Neural cell (in vitro differentiated cells): Measurements from ENCODE around the gene LRMDA. TPM values are rescaled to one million over a fixed set of nuclear protein-coding genes. Genes with fewer than 3 reads are reported as not detected.

Experiments
- H2AFZ ChIP-seq: fragments of 200-600, 300-800 bp; sonication (generic), shearing (Covaris generic); 2 replicates; pipeline ENCODE4 v1.6.0; 2014; ENCODE audit warnings: low read depth, mild to moderate bottlenecking, antibody characterized with exemption, low read length, moderate library complexity
- H3F3A ChIP-seq: fragments of 200-600 bp; shearing (Covaris generic); 2 replicates; pipeline ENCODE4 v1.6.1; 2016; ENCODE audit warnings: mild to moderate bottlenecking, moderate library complexity, mixed read lengths, antibody characterized with exemption, low read length; ENCODE audit not compliant: insufficient read depth, poor library complexity, severe bottlenecking
- H3K27ac ChIP-seq: fragments of 200-600, 300-800 bp; sonication (generic), shearing (Covaris generic); 2 replicates; pipeline ENCODE4 v1.5.1; 2014; ENCODE audit warnings: mild to moderate bottlenecking, low read length, moderate library complexity
- H3K27me3 ChIP-seq: fragments of 300-800, 200-600 bp; sonication (generic), shearing (Covaris generic); 2 replicates; pipeline ENCODE4 v1.6.0; 2014; ENCODE audit warnings: mild to moderate bottlenecking, low read depth, low read length, moderate library complexity; ENCODE audit not compliant: insufficient read depth
- H3K36me3 ChIP-seq: fragments of 300-800, 200-600 bp; sonication (generic), shearing (Covaris generic); 2 replicates; pipeline ENCODE4 v1.5.1; 2014; ENCODE audit warnings: mild to moderate bottlenecking, antibody characterized with exemption, low read length, moderate library complexity; ENCODE audit not compliant: insufficient read depth
- H3K4me2 ChIP-seq: fragments of 300-800, 200-600 bp; sonication (generic), shearing (Covaris generic); 2 replicates; pipeline ENCODE4 v1.6.0; 2014; ENCODE audit warnings: mild to moderate bottlenecking, low read length
- H3K4me3 ChIP-seq: fragments of 300-800, 200-600 bp; sonication (generic), shearing (Covaris generic); 2 replicates; pipeline ENCODE4 v1.5.1; 2014; ENCODE audit warnings: mild to moderate bottlenecking, low read length, moderate library complexity
- H3K79me2 ChIP-seq: fragments of 200-600 bp; shearing (Covaris generic); replicated peaks from 2 replicates; pipeline ENCODE4 v1.6.0; 2014; ENCODE audit warnings: mild to moderate bottlenecking, low read length, moderate library complexity; ENCODE audit not compliant: insufficient read depth
- H3K9ac ChIP-seq: fragments of 300-800, 200-600 bp; sonication (generic), shearing (Covaris generic); 2 replicates; pipeline ENCODE4 v1.6.1; 2016; ENCODE audit warnings: mild to moderate bottlenecking, low read length, mixed read lengths
- H3K9me2 ChIP-seq: fragments of 200-600 bp; shearing (Covaris generic); 2 replicates; pipeline ENCODE4 v1.6.1; 2016; ENCODE audit warnings: mild to moderate bottlenecking, low read length, mixed read lengths; ENCODE audit not compliant: insufficient read depth
- H3K9me3 ChIP-seq: fragments of 200-600, 300-800 bp; sonication (generic), shearing (Covaris generic); 2 replicates; pipeline ENCODE4 v1.6.1; 2016; ENCODE audit warnings: mild to moderate bottlenecking, mixed run types, low read length, moderate library complexity, mixed read lengths
- H4K20me1 ChIP-seq: fragments of 200-600 bp; shearing (Covaris generic); 2 replicates; pipeline ENCODE4 v1.6.1; 2016; ENCODE audit warnings: mild to moderate bottlenecking, mixed run types; ENCODE audit not compliant: insufficient read depth
- EP300 ChIP-seq: fragments of 450-650 bp; conservative IDR thresholded peaks from 2 replicates; pipeline ENCODE4 v1.6.1; 2014; ENCODE audit warnings: antibody characterized with exemption, mild to moderate bottlenecking, moderate library complexity; ENCODE audit not compliant: poor library complexity, severe bottlenecking
- EZH2 ChIP-seq: fragments of 200-600, 300-800 bp; shearing (Covaris generic), sonication (generic); IDR thresholded peaks from 2 replicates; pipeline ENCODE4 v1.6.1; 2014; ENCODE audit warnings: antibody characterized with exemption, low read length, borderline replicate concordance, mild to moderate bottlenecking; ENCODE audit not compliant: insufficient read depth, poor library complexity, severe bottlenecking
- MXI1 ChIP-seq: fragments of 450-650 bp; conservative IDR thresholded peaks from 2 replicates; pipeline ENCODE4 v1.6.1; 2014; ENCODE audit warnings: antibody characterized with exemption, mild to moderate bottlenecking; ENCODE audit not compliant: poor library complexity, severe bottlenecking
- POLR2AphosphoS5 ChIP-seq: IDR thresholded peaks from 2 replicates; pipeline ENCODE4 v1.6.1; 2012
- RAD21 ChIP-seq: fragments of 450-650 bp; conservative IDR thresholded peaks from 2 replicates; pipeline ENCODE4 v1.6.1; 2014; ENCODE audit warnings: antibody characterized with exemption, mild to moderate bottlenecking, moderate library complexity
- SMC3 ChIP-seq: fragments of 450-650 bp; conservative IDR thresholded peaks from 2 replicates; pipeline ENCODE4 v1.6.1; 2014; ENCODE audit warnings: antibody characterized with exemption, mild to moderate bottlenecking, moderate library complexity; ENCODE audit not compliant: poor library complexity
- TAF1 ChIP-seq: IDR thresholded peaks from 2 replicates; pipeline ENCODE4 v1.6.1; 2012; ENCODE audit warnings: low read depth
- polyA plus RNA-seq: library from polyadenylated mRNA; depleted of rRNA; stranded (reverse); fragments of >200 nt; gene quantifications from 2 replicates; pipeline ENCODE4 v1.2.3, GENCODE V29; 2014
- TF ChIP-seq, protein P1 (sequence below): fragments of 450-650 bp; IDR thresholded peaks from 2 replicates; pipeline ENCODE4 v1.5.1; 2014; ENCODE audit warnings: antibody characterized with exemption, mild to moderate bottlenecking, moderate library complexity; ENCODE audit not compliant: poor library complexity, severe bottlenecking
- TF ChIP-seq, protein P2 (sequence below): IDR thresholded peaks from 2 replicates; pipeline ENCODE4 v1.6.1; 2012; ENCODE audit warnings: borderline replicate concordance

Gene LRMDA
- polyA plus RNA-seq, 1 donor from 2014 or later = 5.6 TPM

DNA sequence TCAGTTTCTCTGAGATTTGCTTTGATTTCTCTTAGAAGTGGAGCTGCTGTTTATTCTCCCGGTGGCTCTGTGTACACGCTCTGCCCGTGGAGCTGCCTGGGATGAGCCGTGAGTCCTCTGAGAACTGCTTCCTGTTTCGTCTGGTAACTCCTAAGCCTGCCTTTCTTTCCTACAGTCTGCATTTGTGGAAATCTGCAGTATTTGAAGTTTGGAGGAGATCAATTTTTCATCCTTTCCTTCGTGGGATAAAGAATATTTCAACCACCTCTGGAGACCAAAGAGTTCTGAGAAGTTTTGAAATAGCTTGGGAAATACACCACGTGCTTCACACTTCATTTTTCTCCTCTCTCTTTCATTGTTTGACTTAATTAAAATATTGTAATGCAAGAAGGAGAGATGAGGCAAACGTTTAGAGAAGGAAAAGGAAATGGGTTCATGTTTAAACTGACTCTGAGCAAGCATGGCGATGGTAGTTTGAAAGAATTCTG, 311.9 kb downstream of the LRMDA start:
- Histone ChIP-seq H3F3A (no peaks in the 10 kb centered on the region), H3K9me3 (no peaks in the 10 kb centered on the region), H3K79me2 (no peaks in the 10 kb centered on the region), H3K27ac (no peak overlapping the region), H3K4me3 (no peak overlapping the region), H3K27me3 (no peaks in the 10 kb centered on the region), H4K20me1 (no peaks in the 10 kb centered on the region), H3K4me2 (no peak overlapping the region), H3K9ac (no peak overlapping the region), H2AFZ (no peak overlapping the region), H3K36me3 (no peaks in the 10 kb centered on the region), H3K9me2 (no peaks in the 10 kb centered on the region)
- TF ChIP-seq MXI1 (no peak), EZH2 (no peak)

DNA sequence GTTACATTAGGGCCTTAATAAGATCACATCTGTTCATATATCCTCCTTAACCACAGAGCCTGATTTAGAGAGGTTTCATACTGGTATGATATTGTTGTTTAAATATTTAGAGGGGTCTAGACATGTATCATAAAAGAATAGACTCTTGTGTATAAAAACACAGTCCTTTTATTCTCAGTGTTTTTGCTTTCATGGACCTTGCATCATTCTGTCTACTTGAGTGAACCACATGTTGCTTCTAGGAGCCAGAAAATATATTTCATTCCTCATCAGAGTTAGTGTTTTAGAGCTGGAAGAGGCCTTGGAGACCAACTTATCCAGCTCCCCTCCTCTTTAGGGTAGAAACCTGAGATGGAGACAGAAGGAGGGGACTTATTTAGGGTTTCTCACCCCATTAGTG, 312.8 kb downstream of the LRMDA start:
- no peaks in the 10 kb centered on the region for H3K9me3 ChIP-seq
- H3K4me2 ChIP-seq = no peak overlapping the region
- no peaks in the 10 kb centered on the region for H3K36me3 ChIP-seq
- no peaks in the 10 kb centered on the region for H3K79me2 ChIP-seq
- no peak overlapping the region for H3K27ac ChIP-seq
- H3K4me3 ChIP-seq = no peak overlapping the region
- no peaks in the 10 kb centered on the region for H3K9me2 ChIP-seq
- TF ChIP-seq, protein P1, sequence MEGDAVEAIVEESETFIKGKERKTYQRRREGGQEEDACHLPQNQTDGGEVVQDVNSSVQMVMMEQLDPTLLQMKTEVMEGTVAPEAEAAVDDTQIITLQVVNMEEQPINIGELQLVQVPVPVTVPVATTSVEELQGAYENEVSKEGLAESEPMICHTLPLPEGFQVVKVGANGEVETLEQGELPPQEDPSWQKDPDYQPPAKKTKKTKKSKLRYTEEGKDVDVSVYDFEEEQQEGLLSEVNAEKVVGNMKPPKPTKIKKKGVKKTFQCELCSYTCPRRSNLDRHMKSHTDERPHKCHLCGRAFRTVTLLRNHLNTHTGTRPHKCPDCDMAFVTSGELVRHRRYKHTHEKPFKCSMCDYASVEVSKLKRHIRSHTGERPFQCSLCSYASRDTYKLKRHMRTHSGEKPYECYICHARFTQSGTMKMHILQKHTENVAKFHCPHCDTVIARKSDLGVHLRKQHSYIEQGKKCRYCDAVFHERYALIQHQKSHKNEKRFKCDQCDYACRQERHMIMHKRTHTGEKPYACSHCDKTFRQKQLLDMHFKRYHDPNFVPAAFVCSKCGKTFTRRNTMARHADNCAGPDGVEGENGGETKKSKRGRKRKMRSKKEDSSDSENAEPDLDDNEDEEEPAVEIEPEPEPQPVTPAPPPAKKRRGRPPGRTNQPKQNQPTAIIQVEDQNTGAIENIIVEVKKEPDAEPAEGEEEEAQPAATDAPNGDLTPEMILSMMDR = no peak
- TF ChIP-seq SMC3 (no peak), MXI1 (no peak), EP300 (no peak), TAF1 (no peak), EZH2 (no peak), POLR2AphosphoS5 (no peak), RAD21 (no peak)
- TF ChIP-seq, protein P2, sequence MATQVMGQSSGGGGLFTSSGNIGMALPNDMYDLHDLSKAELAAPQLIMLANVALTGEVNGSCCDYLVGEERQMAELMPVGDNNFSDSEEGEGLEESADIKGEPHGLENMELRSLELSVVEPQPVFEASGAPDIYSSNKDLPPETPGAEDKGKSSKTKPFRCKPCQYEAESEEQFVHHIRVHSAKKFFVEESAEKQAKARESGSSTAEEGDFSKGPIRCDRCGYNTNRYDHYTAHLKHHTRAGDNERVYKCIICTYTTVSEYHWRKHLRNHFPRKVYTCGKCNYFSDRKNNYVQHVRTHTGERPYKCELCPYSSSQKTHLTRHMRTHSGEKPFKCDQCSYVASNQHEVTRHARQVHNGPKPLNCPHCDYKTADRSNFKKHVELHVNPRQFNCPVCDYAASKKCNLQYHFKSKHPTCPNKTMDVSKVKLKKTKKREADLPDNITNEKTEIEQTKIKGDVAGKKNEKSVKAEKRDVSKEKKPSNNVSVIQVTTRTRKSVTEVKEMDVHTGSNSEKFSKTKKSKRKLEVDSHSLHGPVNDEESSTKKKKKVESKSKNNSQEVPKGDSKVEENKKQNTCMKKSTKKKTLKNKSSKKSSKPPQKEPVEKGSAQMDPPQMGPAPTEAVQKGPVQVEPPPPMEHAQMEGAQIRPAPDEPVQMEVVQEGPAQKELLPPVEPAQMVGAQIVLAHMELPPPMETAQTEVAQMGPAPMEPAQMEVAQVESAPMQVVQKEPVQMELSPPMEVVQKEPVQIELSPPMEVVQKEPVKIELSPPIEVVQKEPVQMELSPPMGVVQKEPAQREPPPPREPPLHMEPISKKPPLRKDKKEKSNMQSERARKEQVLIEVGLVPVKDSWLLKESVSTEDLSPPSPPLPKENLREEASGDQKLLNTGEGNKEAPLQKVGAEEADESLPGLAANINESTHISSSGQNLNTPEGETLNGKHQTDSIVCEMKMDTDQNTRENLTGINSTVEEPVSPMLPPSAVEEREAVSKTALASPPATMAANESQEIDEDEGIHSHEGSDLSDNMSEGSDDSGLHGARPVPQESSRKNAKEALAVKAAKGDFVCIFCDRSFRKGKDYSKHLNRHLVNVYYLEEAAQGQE = no peak
- H2AFZ ChIP-seq = no peak overlapping the region
- H3F3A ChIP-seq = no peaks in the 10 kb centered on the region
- no peaks in the 10 kb centered on the region for H4K20me1 ChIP-seq
- H3K27me3 ChIP-seq = no peaks in the 10 kb centered on the region
- H3K9ac ChIP-seq = no peak overlapping the region

DNA sequence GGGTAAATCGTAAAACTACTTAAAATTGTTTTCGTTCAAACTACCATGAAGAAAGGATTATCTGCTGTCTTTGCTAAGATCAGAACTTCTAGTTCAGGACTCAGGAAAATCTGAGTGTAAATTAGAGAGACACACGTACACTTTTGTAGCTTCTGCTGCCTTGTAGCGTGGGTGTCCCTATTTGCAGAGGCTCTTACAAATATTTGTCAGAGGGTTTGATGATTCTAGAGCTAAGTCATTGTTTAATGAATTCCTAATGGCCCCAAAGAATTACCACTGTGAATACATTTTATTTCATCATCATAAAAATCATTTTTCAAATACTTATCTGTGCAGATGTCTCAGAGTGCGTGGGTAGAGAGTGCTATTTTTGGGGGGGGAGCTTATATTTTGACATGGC, 314.9 kb downstream of the LRMDA start:
- H3K27me3 ChIP-seq = no peaks in the 10 kb centered on the region
- no peaks in the 10 kb centered on the region for H4K20me1 ChIP-seq
- H3F3A ChIP-seq = no peaks in the 10 kb centered on the region
- H3K4me3 ChIP-seq = no peak overlapping the region
- no peaks in the 10 kb centered on the region for H3K9me3 ChIP-seq
- no peak overlapping the region for H3K4me2 ChIP-seq
- no peaks in the 10 kb centered on the region for H3K9me2 ChIP-seq
- TF ChIP-seq SMC3 (no peak), MXI1 (no peak), EP300 (no peak), EZH2 (no peak), POLR2AphosphoS5 (no peak), TAF1 (no peak), RAD21 (no peak)
- TF ChIP-seq, protein P1 = no peak
- TF ChIP-seq, protein P2 = no peak
- H3K36me3 ChIP-seq = no peaks in the 10 kb centered on the region
- H3K27ac ChIP-seq = no peak overlapping the region
- no peak overlapping the region for H2AFZ ChIP-seq
- H3K79me2 ChIP-seq = no peaks in the 10 kb centered on the region
- no peak overlapping the region for H3K9ac ChIP-seq
